Calu3 (cell line): ENCODE results near the gene LACTB. TPM values are rescaled to one million over a fixed set of nuclear protein-coding genes. Genes with fewer than 3 reads are reported as not detected.

ENCODE experiments used
- BruUV-seq: library from RNA; stranded (reverse); fragments of 400-500 nt; replicated peaks from 2 replicates; lab custom pipeline; 2021; lab: Mats Ljungman, UMichigan
- CTCF ChIA-PET: fragments of 300-600 bp; sonication (Branson Sonifier 250); formaldehyde crosslinking; loops from one replicate; lab custom pipeline; 2022; ENCODE audit warnings: antibody characterized with exemption; lab: Charles Lee
- DNase-seq: peaks from one replicate; pipeline ENCODE4 v3.0.0; 2022
- H3K27ac Mint-ChIP-seq: one replicate; pipeline ENCODE4 v1.8.0; 2022; ENCODE audit warnings: mixed read lengths; ENCODE audit not compliant: unreplicated experiment
- H3K27me3 Mint-ChIP-seq: one replicate; pipeline ENCODE4 v1.8.0; 2022; ENCODE audit warnings: mixed read lengths; ENCODE audit not compliant: unreplicated experiment
- H3K36me3 Mint-ChIP-seq: one replicate; pipeline ENCODE4 v1.8.0; 2022; ENCODE audit warnings: mild to moderate bottlenecking, moderate library complexity, mixed read lengths; ENCODE audit not compliant: insufficient read depth, unreplicated experiment
- H3K4me1 Mint-ChIP-seq: one replicate; pipeline ENCODE4 v1.8.0; 2022; ENCODE audit warnings: mild to moderate bottlenecking, low read depth, mixed read lengths; ENCODE audit not compliant: unreplicated experiment
- H3K4me3 Mint-ChIP-seq: one replicate; pipeline ENCODE4 v1.8.0; 2022; ENCODE audit warnings: mild to moderate bottlenecking, low read depth, moderate library complexity, mixed read lengths; ENCODE audit not compliant: unreplicated experiment
- H3K9me3 Mint-ChIP-seq: one replicate; pipeline ENCODE4 v1.8.0; 2022; ENCODE audit warnings: low read depth, mixed read lengths; ENCODE audit not compliant: unreplicated experiment
- CTCF ChIP-seq: fragments of 200-600 bp; IDR thresholded peaks from one replicate; pipeline ENCODE4 v1.8.0; 2022; ENCODE audit warnings: antibody characterized with exemption; ENCODE audit not compliant: unreplicated experiment
- intact Hi-C: fragments of 100-400 bp; cut with micrococcal nuclease; formaldehyde crosslinking; loops from one replicate; pipeline ENCODE4 v1.10.0; 2022; ENCODE audit not compliant: unreplicated experiment
- total RNA-seq: library from RNA; stranded (reverse); gene quantifications from 2 replicates; pipeline ENCODE4 v1.2.3, GENCODE V29; 2022

The LACTB gene
- total RNA-seq, 1 experiment from 2014 or later: 16.1 TPM

GRCh38 chr15:63157118-63157843 lies 35.6 kb downstream of the LACTB start, which contains the start of gene RPS27L:
Gene RPS27L, minus strand, starts transcription at chr15:63157477. Its CDS starts 72 bp downstream, at chr15:63157405.
- Mint-ChIP-seq H3K27me3 (no peaks in the 10 kb centered on the region), H3K36me3 (peaks cover 24% of the 10 kb centered on the region), H3K4me3 (peak within 1 kb of the TSS; percentile 99), H3K27ac (peak within 1 kb of the TSS; percentile 95), H3K9me3 (no peaks in the 10 kb centered on the region), H3K4me1 (no peaks in the 10 kb centered on the region)
- DNase-seq: peak; percentile 90
- BruUV-seq: no TSS peak
- TF ChIP-seq CTCF: peak; percentile 5
- intact Hi-C loops: loop anchor here (5.0 to 10.0 kb wide), 3 partner anchors 35 to 105 kb away; partner anchors contain the start of gene LACTB
- CTCF ChIA-PET: interaction anchor here (0.8 to 1.1 kb wide), 3 partner anchors 9 to 375 kb away, joined by 3 to 7 read pairs (median 4); no protein-coding TSS in a partner anchor

DNA sequence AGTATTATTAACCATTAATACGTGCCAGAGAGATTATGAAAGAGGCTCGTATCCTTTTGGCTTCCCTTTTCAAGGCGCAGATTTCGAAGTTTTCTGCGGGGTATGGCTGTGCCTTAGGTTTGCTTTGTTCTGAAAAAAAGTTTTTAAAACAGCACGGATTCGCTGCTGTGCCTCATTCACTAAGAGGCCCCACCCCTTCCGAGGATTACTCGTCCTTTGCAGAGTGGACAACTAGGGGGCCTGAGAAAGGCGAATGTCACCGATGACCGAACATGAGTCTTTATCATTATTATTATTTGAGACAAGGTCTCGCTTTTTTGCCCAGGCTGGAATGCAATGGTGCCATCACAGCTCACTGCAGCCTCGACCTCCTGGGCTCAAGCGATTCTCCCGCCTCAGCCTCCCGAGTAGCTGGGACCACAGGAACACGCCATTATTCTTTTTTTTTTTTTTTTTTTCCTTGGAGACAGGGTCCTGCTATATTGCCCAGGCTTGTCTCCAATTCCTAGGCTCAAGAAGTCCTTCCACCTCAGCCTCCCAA lies 36.3 kb downstream of the LACTB start:
- intact Hi-C loops: loop anchor here (5.0 to 10.0 kb wide), 3 partner anchors 36 to 106 kb away; partner anchors contain the start of gene LACTB
- DNase-seq: peak; percentile 54
- peaks cover 24% of the 10 kb centered on the region for H3K36me3 Mint-ChIP-seq
- H3K27ac Mint-ChIP-seq: peak overlapping the region; percentile 95
- CTCF ChIA-PET: interaction anchor here (1.0 kb wide), 1 partner anchor 8 kb away, joined by 4 read pairs; no protein-coding TSS in a partner anchor
- no peaks in the 10 kb centered on the region for H3K4me1 Mint-ChIP-seq
- H3K9me3 Mint-ChIP-seq: no peaks in the 10 kb centered on the region
- TSS peak; percentile 77 for BruUV-seq
- no peaks in the 10 kb centered on the region for H3K27me3 Mint-ChIP-seq
- H3K4me3 Mint-ChIP-seq: peak overlapping the region; percentile 99
- TF ChIP-seq CTCF: no peak

DNA sequence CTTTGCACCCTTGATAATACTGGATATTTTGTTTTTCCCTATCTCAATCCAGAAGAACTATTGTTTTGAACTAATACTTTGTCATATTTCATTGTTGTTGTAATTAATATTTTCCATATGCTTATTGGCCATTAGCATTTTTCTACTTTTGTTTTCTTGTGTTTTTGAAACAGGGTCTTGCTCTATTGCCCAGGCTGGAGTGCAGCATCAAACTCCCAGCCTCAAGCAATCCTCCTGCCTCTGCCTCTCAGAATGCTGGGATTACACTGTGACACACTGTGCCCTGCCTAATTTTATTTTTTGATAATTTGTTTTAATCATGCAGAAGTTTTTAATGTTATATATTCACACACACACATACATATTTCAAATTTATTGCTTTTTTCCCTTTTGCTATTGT lies 39.0 kb downstream of the LACTB start:
- Mint-ChIP-seq H3K4me1 (no peaks in the 10 kb centered on the region), H3K36me3 (peaks cover 24% of the 10 kb centered on the region), H3K4me3 (no peak overlapping the region), H3K27ac (no peak overlapping the region), H3K27me3 (no peaks in the 10 kb centered on the region), H3K9me3 (no peaks in the 10 kb centered on the region)
- no TSS peak for BruUV-seq
- CTCF ChIA-PET: no interaction called here
- TF ChIP-seq CTCF: no peak
- intact Hi-C loops: no loop called here
- DNase-seq: no peak

GRCh38 chr15:63163217-63163616 lies 41.6 kb downstream of the LACTB start:
- BruUV-seq: no TSS peak
- DNase-seq: no peak
- peaks cover 3% of the 10 kb centered on the region for H3K36me3 Mint-ChIP-seq

More at GRCh38 chr15:63163217-63163616, 41.6 kb downstream of the LACTB start:
- no peak for TF ChIP-seq CTCF
- CTCF ChIA-PET: no interaction called here
- Mint-ChIP-seq H3K4me1 (peaks cover 8% of the 10 kb centered on the region), H3K4me3 (no peak overlapping the region), H3K9me3 (no peaks in the 10 kb centered on the region), H3K27me3 (no peaks in the 10 kb centered on the region), H3K27ac (no peak overlapping the region)
- intact Hi-C loops: no loop called here
